SU-DHL-6 (cell line): ENCODE measurements around the gene NTRK3.

Experiments
- H2AFZ ChIP-seq: fragments of 200-600 bp; sonication (generic); 2 replicates; pipeline ENCODE4 v1.6.1; 2014; ENCODE audit warnings: low read depth, mild to moderate bottlenecking, moderate library complexity, mixed read lengths, antibody characterized with exemption, low read length; ENCODE audit not compliant: severe bottlenecking
- H3F3A ChIP-seq: fragments of 200-600 bp; shearing (Covaris generic); 2 replicates; pipeline ENCODE4 v1.6.0; 2016; ENCODE audit warnings: antibody characterized with exemption, mild to moderate bottlenecking; ENCODE audit not compliant: insufficient read depth
- H3K27ac ChIP-seq: fragments of 200-600 bp; sonication (generic); 2 replicates; pipeline ENCODE4 v1.5.1; 2016; ENCODE audit warnings: low read depth, mild to moderate bottlenecking, low read length, moderate library complexity, mixed read lengths
- H3K27me3 ChIP-seq: fragments of 200-600 bp; sonication (generic), shearing (Covaris generic); 2 replicates; pipeline ENCODE4 v1.6.0; 2014; ENCODE audit warnings: mild to moderate bottlenecking, low read length
- H3K36me3 ChIP-seq: fragments of 200-600 bp; sonication (generic); 2 replicates; pipeline ENCODE4 v1.6.1; 2014; ENCODE audit warnings: mild to moderate bottlenecking, low read length, mixed read lengths
- H3K4me2 ChIP-seq: fragments of 300-600, 200-600 bp; shearing (Covaris generic), sonication (generic); 2 replicates; pipeline ENCODE4 v1.6.0; 2014; ENCODE audit warnings: low read length, low read depth, mild to moderate bottlenecking; ENCODE audit not compliant: poor library complexity, severe bottlenecking
- H3K4me3 ChIP-seq: fragments of 200-600 bp; sonication (generic); 2 replicates; pipeline ENCODE4 v1.5.1; 2014; ENCODE audit warnings: antibody characterized with exemption, low read length, mild to moderate bottlenecking, mixed read lengths; ENCODE audit not compliant: insufficient read depth, poor library complexity, severe bottlenecking
- H3K79me2 ChIP-seq: fragments of 200-600 bp; sonication (generic); 2 replicates; pipeline ENCODE4 v1.6.1; 2014; ENCODE audit warnings: mild to moderate bottlenecking, low read length, moderate library complexity; ENCODE audit not compliant: insufficient read depth
- H3K9ac ChIP-seq: fragments of 200-600 bp; sonication (generic); 2 replicates; pipeline ENCODE4 v1.7.0; 2014; ENCODE audit warnings: mild to moderate bottlenecking, low read length
- H3K9me2 ChIP-seq: fragments of 200-600 bp; sonication (generic); replicated peaks from 2 replicates; pipeline ENCODE4 v1.6.1; 2014; ENCODE audit warnings: low read length; ENCODE audit not compliant: insufficient read depth
- H3K9me3 ChIP-seq: fragments of 200-600 bp; sonication (generic); 2 replicates; pipeline ENCODE4 v1.6.1; 2014; ENCODE audit warnings: low read length, mixed read lengths; ENCODE audit not compliant: insufficient read depth
- H4K20me1 ChIP-seq: fragments of 200-600 bp; sonication (generic); 2 replicates; pipeline ENCODE4 v1.6.1; 2014; ENCODE audit warnings: low read depth, mild to moderate bottlenecking, antibody characterized with exemption, low read length, moderate library complexity, mixed read lengths
- CTCF ChIP-seq: fragments of 200-600 bp; sonication (generic); IDR thresholded peaks from one replicate; pipeline ENCODE4 v1.5.1; 2017; ENCODE audit warnings: antibody characterized with exemption, mild to moderate bottlenecking, low read length, moderate library complexity; ENCODE audit not compliant: insufficient read depth, poor library complexity, severe bottlenecking
- EZH2phosphoT487 ChIP-seq: fragments of 200-600 bp; sonication (generic), shearing (Covaris generic); conservative IDR thresholded peaks from 2 replicates; pipeline ENCODE4 v1.6.1; 2018; ENCODE audit warnings: mild to moderate bottlenecking, antibody characterized with exemption, low read length, moderate library complexity, mixed read lengths

The NTRK3 gene

GRCh38 chr15:87902772-87903426 lies 353.6 kb downstream of the NTRK3 start:
- H3K27me3 ChIP-seq, result no peaks in the 10 kb centered on the region
- H3K9me3 ChIP-seq, result no peaks in the 10 kb centered on the region
- H3K9ac ChIP-seq, result no peak overlapping the region
- no peak overlapping the region for H3K4me2 ChIP-seq
- H3K79me2 ChIP-seq, result no peaks in the 10 kb centered on the region
- no peaks in the 10 kb centered on the region for H3F3A ChIP-seq
- no peak overlapping the region for H3K4me3 ChIP-seq
- no peaks in the 10 kb centered on the region for H3K36me3 ChIP-seq
- H3K27ac ChIP-seq, result no peak overlapping the region
- no peaks in the 10 kb centered on the region for H3K9me2 ChIP-seq
- H4K20me1 ChIP-seq, result no peaks in the 10 kb centered on the region
- TF ChIP-seq CTCF (no peak), EZH2phosphoT487 (no peak)
- H2AFZ ChIP-seq, result no peak overlapping the region

GRCh38 chr15:87901926-87902690 lies 354.4 kb downstream of the NTRK3 start:
- Histone ChIP-seq H3K27me3 (no peaks in the 10 kb centered on the region), H3K36me3 (no peaks in the 10 kb centered on the region), H3K9me2 (no peaks in the 10 kb centered on the region), H3K4me2 (no peak overlapping the region), H3K9me3 (no peaks in the 10 kb centered on the region), H3K79me2 (no peaks in the 10 kb centered on the region), H3K9ac (no peak overlapping the region), H4K20me1 (no peaks in the 10 kb centered on the region), H3K27ac (no peak overlapping the region), H3K4me3 (no peak overlapping the region), H2AFZ (no peak overlapping the region), H3F3A (no peaks in the 10 kb centered on the region)
- TF ChIP-seq CTCF (no peak), EZH2phosphoT487 (no peak)

- Histone ChIP-seq H2AFZ (no peak overlapping the region), H3K9me3 (no peaks in the 10 kb centered on the region), H3K4me3 (no peak overlapping the region), H3F3A (no peaks in the 10 kb centered on the region), H3K4me2 (no peak overlapping the region), H3K9me2 (no peaks in the 10 kb centered on the region), H3K36me3 (no peaks in the 10 kb centered on the region), H3K9ac (no peak overlapping the region), H3K27ac (no peak overlapping the region), H4K20me1 (no peaks in the 10 kb centered on the region), H3K27me3 (no peaks in the 10 kb centered on the region), H3K79me2 (no peaks in the 10 kb centered on the region)
- no peak for TF ChIP-seq CTCF
- no peak for TF ChIP-seq EZH2phosphoT487
Measured at GRCh38 chr15:87901008-87901407, 355.5 kb downstream of the NTRK3 start.
